H1 (cell line): ENCODE data around the gene SPATS1. TPM values are rescaled to one million over a fixed set of nuclear protein-coding genes. Genes with fewer than 3 reads are reported as not detected.

Source experiments
- CTCF ChIA-PET: fragments of 300-600 bp; sonication (Branson Sonifier 250); formaldehyde crosslinking; loops from one replicate; lab custom pipeline; 2021; ENCODE audit not compliant: partially characterized antibody; lab: Charles Lee
- POLR2A ChIA-PET: fragments of 300-600 bp; sonication (Branson Sonifier 250); formaldehyde crosslinking; loops from one replicate; lab custom pipeline; 2021; ENCODE audit warnings: inconsistent platforms; ENCODE audit not compliant: partially characterized antibody; lab: Charles Lee
- DNase-seq, 2 experiments: peaks; one replicate each; pipeline versions ENCODE4 v3.0.0 to v3.0.0-alpha.2; 2010 to 2022; ENCODE audit warnings: low spot score in 2 of 2, low read depth in 1 of 2, mixed read lengths in 1 of 2
- FAIRE-seq: peaks from 2 replicates; lab custom pipeline; 2011; peaks lifted over from hg19 to GRCh38; lab: Jason Lieb, UNC
- H2AFZ ChIP-seq: 2 replicates; pipeline ENCODE4 v1.8.1; 2012; ENCODE audit warnings: low read length, inconsistent platforms
- H2AK5ac ChIP-seq: 2 replicates; pipeline ENCODE4 v1.6.1; 2013; ENCODE audit warnings: low read depth, low read length
- H2BK120ac ChIP-seq: replicated peaks from 2 replicates; pipeline ENCODE3; 2013; ENCODE audit warnings: low read depth, low read length, inconsistent platforms
- H2BK12ac ChIP-seq: 2 replicates; pipeline ENCODE4 v1.6.1; 2013; ENCODE audit warnings: low read depth, low read length
- H2BK15ac ChIP-seq: 2 replicates; pipeline ENCODE4 v1.6.1; 2013; ENCODE audit warnings: low read length
- H2BK20ac ChIP-seq: 2 replicates; pipeline ENCODE4 v1.6.1; 2013; ENCODE audit warnings: low read length
- H2BK5ac ChIP-seq: 2 replicates; pipeline ENCODE4 v1.6.1; 2013; ENCODE audit warnings: low read depth, low read length
- H3K14ac ChIP-seq: 2 replicates; pipeline ENCODE4 v1.6.1; 2013; ENCODE audit warnings: inconsistent platforms; ENCODE audit not compliant: insufficient read length
- H3K18ac ChIP-seq: 2 replicates; pipeline ENCODE4 v1.6.1; 2013; ENCODE audit warnings: low read length; ENCODE audit errors: extremely low read depth
- H3K23ac ChIP-seq: 2 replicates; pipeline ENCODE4 v1.6.1; 2013; ENCODE audit warnings: inconsistent platforms; ENCODE audit not compliant: insufficient read length
- H3K23me2 ChIP-seq: 2 replicates; pipeline ENCODE4 v1.6.1; 2013; ENCODE audit warnings: low read depth, low read length
- H3K27ac ChIP-seq: 2 replicates; pipeline ENCODE4 v1.6.1; 2011; ENCODE audit warnings: low read depth, low read length, inconsistent platforms
- H3K27me3 ChIP-seq, 4 experiments: replicated peaks in 1 of 4; 1 replicate in 1 of 4; 2 replicates in 3 of 4; pipeline versions ENCODE4 v1.6.1 to v1.8.1; 2011 to 2013; ENCODE audit warnings: low read length in 3 of 4, mild to moderate bottlenecking in 3 of 4, inconsistent platforms in 2 of 4, mixed read lengths in 2 of 4, moderate library complexity in 1 of 4; ENCODE audit not compliant: control insufficient read depth in 3 of 4, insufficient read depth in 3 of 4; ENCODE audit errors: extremely low read depth in 1 of 4
- H3K36me3 ChIP-seq, 4 experiments: 2 replicates each; pipeline versions ENCODE4 v1.6.1 to v1.8.1; 2011 to 2013; ENCODE audit warnings: mild to moderate bottlenecking in 4 of 4, low read length in 3 of 4, moderate library complexity in 2 of 4, control low read depth in 1 of 4, inconsistent platforms in 1 of 4; ENCODE audit not compliant: insufficient read depth in 4 of 4, control insufficient read depth in 2 of 4
- H3K4ac ChIP-seq: replicated peaks from 2 replicates; pipeline ENCODE3; 2013; ENCODE audit warnings: low read length, low read depth, mixed read lengths, inconsistent platforms; ENCODE audit not compliant: insufficient read length
- H3K4me1 ChIP-seq, 4 experiments: replicated peaks in 1 of 4; 1 replicate in 1 of 4; 2 replicates in 3 of 4; pipeline versions ENCODE4 v1.6.1 to v1.8.1; 2011 to 2013; ENCODE audit warnings: low read length in 3 of 4, inconsistent platforms in 2 of 4, mixed read lengths in 1 of 4; ENCODE audit not compliant: insufficient read depth in 4 of 4, control insufficient read depth in 3 of 4
- H3K4me2 ChIP-seq, 2 experiments: 2 replicates each; pipeline versions ENCODE4 v1.6.1 to v1.8.1; 2011 to 2013; ENCODE audit warnings: low read depth in 2 of 2, low read length in 2 of 2, control low read depth in 1 of 2, inconsistent platforms in 1 of 2, mild to moderate bottlenecking in 1 of 2; ENCODE audit not compliant: insufficient read depth in 1 of 2
- H3K4me3 ChIP-seq, 4 experiments: fragments of 200-600, 300-600 bp in 1 of 4; sonication (generic), shearing (Covaris generic), sonication (Bioruptor Twin) in 1 of 4; 2 replicates each; pipeline versions ENCODE4 v1.5.1 to v1.8.1; 2011 to 2016; ENCODE audit warnings: low read length in 4 of 4, low read depth in 3 of 4, control low read depth in 2 of 4, inconsistent platforms in 2 of 4, mild to moderate bottlenecking in 2 of 4, mixed read lengths in 1 of 4, moderate library complexity in 1 of 4; ENCODE audit not compliant: insufficient read depth in 2 of 4; ENCODE audit errors: extremely low read depth in 1 of 4
- H3K56ac ChIP-seq: replicated peaks from 2 replicates; pipeline ENCODE3; 2013; ENCODE audit warnings: low read depth, mild to moderate bottlenecking, mixed read lengths, low read length, inconsistent platforms; ENCODE audit not compliant: insufficient read length
- H3K79me1 ChIP-seq: 2 replicates; pipeline ENCODE4 v1.6.1; 2013; ENCODE audit warnings: low read depth, low read length, control low read depth
- H3K79me2 ChIP-seq, 2 experiments: 2 replicates each; pipeline versions ENCODE4 v1.6.1 to v1.8.1; 2012 to 2013; ENCODE audit warnings: low read length in 2 of 2, mild to moderate bottlenecking in 2 of 2, inconsistent platforms in 1 of 2; ENCODE audit not compliant: insufficient read depth in 2 of 2, control insufficient read depth in 1 of 2
- H3K9ac ChIP-seq, 4 experiments: replicated peaks in 1 of 4; 1 replicate in 1 of 4; 2 replicates in 3 of 4; pipeline versions ENCODE4 v1.6.1 to v1.8.1; 2011 to 2013; ENCODE audit warnings: low read depth in 3 of 4, low read length in 3 of 4, control low read depth in 2 of 4, mild to moderate bottlenecking in 2 of 4, moderate library complexity in 2 of 4, inconsistent platforms in 1 of 4; ENCODE audit errors: extremely low read depth in 1 of 4
- H3K9me3 ChIP-seq, 2 experiments: 2 replicates each; pipeline versions ENCODE4 v1.6.1 to v1.8.1; 2012 to 2013; ENCODE audit warnings: mild to moderate bottlenecking in 2 of 2, moderate library complexity in 2 of 2, control low read depth in 1 of 2, inconsistent platforms in 1 of 2, low read depth in 1 of 2, low read length in 1 of 2, mixed read lengths in 1 of 2; ENCODE audit not compliant: insufficient read depth in 2 of 2
- H4K20me1 ChIP-seq, 2 experiments: replicated peaks in 1 of 2; 2 replicates each; pipeline versions ENCODE3 to v1.8.1; 2011 to 2013; ENCODE audit warnings: inconsistent platforms in 2 of 2, low read length in 2 of 2, mild to moderate bottlenecking in 1 of 2; ENCODE audit not compliant: insufficient read depth in 2 of 2, control insufficient read depth in 1 of 2
- H4K5ac ChIP-seq: 2 replicates; pipeline ENCODE4 v1.6.1; 2013; ENCODE audit warnings: low read length, low read depth, mixed read lengths, inconsistent platforms; ENCODE audit not compliant: insufficient read length
- H4K8ac ChIP-seq: 2 replicates; pipeline ENCODE4 v1.8.0; 2013; ENCODE audit warnings: mild to moderate bottlenecking, moderate library complexity, low read length, inconsistent platforms; ENCODE audit not compliant: insufficient read depth; ENCODE audit errors: extremely low read depth
- H4K91ac ChIP-seq: replicated peaks from 2 replicates; pipeline ENCODE3; 2013; ENCODE audit warnings: low read length, mixed read lengths, inconsistent platforms; ENCODE audit not compliant: insufficient read length
- POLR2AphosphoS5 ChIP-seq: IDR thresholded peaks from 2 replicates; pipeline ENCODE4 v1.6.1; 2011; ENCODE audit warnings: low read depth, low read length
- WGBS, 2 experiments: shearing (Covaris generic) in 1 of 2; methylation state at CpG; one replicate each; pipeline versions ENCODE4 v1.1.6 to v1.1.7; 2013 to 2015; ENCODE audit warnings: low lambda C conversion rate in 2 of 2, mixed read lengths in 2 of 2, inconsistent platforms in 1 of 2, low coverage in 1 of 2, missing lambda C conversion rate in 1 of 2; ENCODE audit not compliant: insufficient replicate concordance in 2 of 2, insufficient coverage in 1 of 2, insufficient read length in 1 of 2; ENCODE audit errors: extremely low coverage in 1 of 2, missing lambda C conversion rate in 1 of 2; 5-methylcytosine and 5-hydroxymethylcytosine counted together
- polyA plus RNA-seq, 7 experiments: library from polyadenylated mRNA; depleted of rRNA in 3 of 7; stranded (reverse) in 5 of 7; unstranded in 2 of 7; fragments of >200 nt in 5 of 7; fragments of 200-250 nt in 2 of 7; gene quantifications; 1 replicate in 5 of 7; 2 replicates in 1 of 7; 4 replicates in 1 of 7; pipeline versions ENCODE4 v1.2.1 to v1.2.3, GENCODE V29; 2011 to 2013; ENCODE audit warnings: missing spikeins in 2 of 7, mixed read lengths in 2 of 7
- total RNA-seq: library from RNA; stranded (reverse); fragmentation: NEBNext Ultra II Directional; extraction: Animal tissue kit (Norgen Biotek cat#: 25700); gene quantifications from 2 replicates; pipeline ENCODE4 v1.2.1, GENCODE V29; 2021

The SPATS1 gene
- total and polyA plus RNA-seq, 2 of the 8 experiments (the other 6 are each of a cell fraction or from before 2014, with no cell fraction given): not detected

DNA sequence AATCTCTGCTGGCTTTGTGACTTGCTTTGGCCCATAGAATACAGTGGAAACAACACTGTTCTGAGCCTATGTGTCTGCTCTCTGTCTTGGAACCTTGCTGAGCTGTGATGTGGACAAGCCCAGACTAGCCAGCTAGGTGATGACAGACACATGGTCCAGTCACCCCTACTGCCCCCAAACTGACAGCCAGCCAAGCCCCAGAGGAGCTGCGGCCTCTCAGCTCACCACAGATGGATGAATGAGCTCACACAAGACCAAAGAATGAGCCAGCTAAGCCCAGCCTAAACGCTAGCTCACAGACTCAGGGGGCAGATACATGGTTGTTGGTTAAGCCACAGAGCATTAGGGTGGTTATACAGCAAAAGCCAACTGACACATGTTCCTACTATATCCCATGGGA is 33.4 kb upstream of the SPATS1 start:
- Histone ChIP-seq H2AK5ac (no peak overlapping the region), H2BK20ac (no peak overlapping the region), H3K4me2 (no peak overlapping the region), H2BK120ac (no peak overlapping the region), H4K5ac (no peak overlapping the region), H3K4me1 (peaks cover 0 to 9% (median 3%) of the 10 kb centered on the region in 4 experiments; a peak in 5 of 7 replicates), H3K23me2 (peaks cover 4% of the 10 kb centered on the region), H3K79me1 (peaks cover 3% of the 10 kb centered on the region; the same call in 1 of the 2 replicates), H3K9ac (no peak overlapping the region), H3K56ac (no peak overlapping the region), H3K27me3 (no peaks in the 10 kb centered on the region), H3K9me3 (no peaks in the 10 kb centered on the region), H3K36me3 (peaks cover 18 to 62% (median 54%) of the 10 kb centered on the region in 4 experiments), H2BK5ac (no peak overlapping the region), H4K91ac (no peak overlapping the region), H2BK12ac (no peak overlapping the region), H3K18ac (no peak overlapping the region), H3K14ac (no peak overlapping the region), H3K79me2 (peaks cover 0 to 13% of the 10 kb centered on the region in 2 experiments; a peak in 2 of 4 replicates), H3K27ac (no peak overlapping the region), H2AFZ (no peak overlapping the region), H4K20me1 (peaks cover 0 to 4% of the 10 kb centered on the region in 2 experiments), H3K4me3 (no peak overlapping the region), H2BK15ac (no peak overlapping the region), H3K4ac (no peak overlapping the region), H4K8ac (no peak overlapping the region), H3K23ac (no peak overlapping the region)
- no peak for TF ChIP-seq POLR2AphosphoS5
- DNase-seq (no peak), FAIRE-seq (no peak)
- ChIA-PET CTCF (interaction anchor here (0.6 to 13.9 kb wide), 9 partner anchors 7 to 56 kb away, joined by 3 to 330 read pairs (median 4); partner anchors contain the start of genes NFKBIE and TMEM151B), POLR2A (interaction anchor here (0.6 to 6.9 kb wide), 13 partner anchors 10 to 79 kb away, joined by 3 to 81 read pairs (median 4); partner anchors contain the start of gene CDC5L)
- WGBS, 2 experiments: 97% methylated on average over 2 of the region's 2 CpGs; no CpG with 5 or more reads in 1 of the 2 experiments
